Stimulated activated CD4-positive, alpha-beta T cell treated with anti-CD3 and anti-CD28 coated beads, Interleukin-12 subunit alpha, Interleukin-12 subunit beta, amount 100 ng/mL, for 24 hours (primary cell): ENCODE results near the gene EVI5.

Source experiments
- DNase-seq, 2 experiments: peaks; one replicate each; pipeline ENCODE4 v3.0.0-alpha.2; 2020; ENCODE audit warnings: low read depth in 2 of 2

EVI5 gene

GRCh38 chr1:92784639-92785500, at the start of gene EVI5:
TSS of gene EVI5 (minus strand) at chr1:92785108. CDS start at chr1:92736546, 48,562 bp downstream.
- DNase-seq: peak; percentile 45 to 62

GRCh38 chr1:92834617-92835016, 49.7 kb upstream of the EVI5 start:
- no peak for DNase-seq

- no peak for DNase-seq
These were observed 48.9 kb upstream of the EVI5 start for GRCh38 chr1:92833840-92834239.

GRCh38 chr1:92832537-92833114, 47.7 kb upstream of the EVI5 start:
- no peak for DNase-seq

- peak; percentile 95 for DNase-seq
These were observed 47.0 kb upstream of the EVI5 start, which contains the start of gene RPL5 for GRCh38 chr1:92831762-92832536. TSS of gene RPL5 (plus strand) at chr1:92832040. CDS start at chr1:92832115, 75 bp downstream.

DNA sequence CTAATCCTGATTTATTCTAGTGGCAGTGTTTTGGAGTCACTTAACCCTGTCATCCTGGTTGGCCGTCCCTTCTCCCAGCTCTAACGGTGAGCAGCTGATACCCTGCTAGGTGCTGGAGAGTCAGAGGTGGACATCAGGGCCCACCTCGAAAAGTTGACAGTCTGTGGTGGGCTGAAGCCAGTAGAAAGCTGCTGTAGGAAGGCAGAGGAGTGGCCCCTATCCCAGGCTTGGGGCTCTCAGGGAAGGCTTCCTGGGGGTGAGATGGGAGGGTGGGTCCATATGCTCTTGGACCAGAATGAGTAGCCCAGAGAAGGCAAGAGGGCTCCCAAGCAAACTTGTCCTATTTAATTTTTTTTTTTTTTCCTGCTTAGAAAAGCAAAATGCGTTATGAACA, 46.5 kb upstream of the EVI5 start:
- DNase-seq: no peak

GRCh38 chr1:92826792-92827191, 41.9 kb upstream of the EVI5 start:
- DNase-seq: no peak

GRCh38 chr1:92822879-92823278, 38.0 kb upstream of the EVI5 start:
- DNase-seq: no peak

DNA sequence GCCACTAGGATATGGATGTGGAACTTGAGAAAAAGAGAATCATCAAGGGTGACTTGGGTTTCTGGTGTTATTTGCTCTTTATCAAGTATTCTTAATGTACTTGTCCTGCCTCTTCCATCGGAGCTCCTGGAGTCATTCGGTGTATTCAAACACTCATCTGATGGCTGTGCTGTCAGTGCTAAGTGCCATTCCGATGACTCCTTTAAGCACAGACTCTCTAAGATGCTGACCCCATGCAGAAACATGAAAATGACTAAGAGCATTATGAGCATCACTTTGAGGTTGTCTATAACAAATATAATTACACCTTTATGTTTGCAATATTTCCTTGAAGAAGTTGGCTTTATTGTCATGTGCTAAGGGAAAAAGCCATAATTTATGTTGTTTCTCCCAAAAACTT, 35.6 kb upstream of the EVI5 start:
- DNase-seq: no peak

- DNase-seq: no peak
These were observed 35.1 kb upstream of the EVI5 start for GRCh38 chr1:92820024-92820423.

DNA sequence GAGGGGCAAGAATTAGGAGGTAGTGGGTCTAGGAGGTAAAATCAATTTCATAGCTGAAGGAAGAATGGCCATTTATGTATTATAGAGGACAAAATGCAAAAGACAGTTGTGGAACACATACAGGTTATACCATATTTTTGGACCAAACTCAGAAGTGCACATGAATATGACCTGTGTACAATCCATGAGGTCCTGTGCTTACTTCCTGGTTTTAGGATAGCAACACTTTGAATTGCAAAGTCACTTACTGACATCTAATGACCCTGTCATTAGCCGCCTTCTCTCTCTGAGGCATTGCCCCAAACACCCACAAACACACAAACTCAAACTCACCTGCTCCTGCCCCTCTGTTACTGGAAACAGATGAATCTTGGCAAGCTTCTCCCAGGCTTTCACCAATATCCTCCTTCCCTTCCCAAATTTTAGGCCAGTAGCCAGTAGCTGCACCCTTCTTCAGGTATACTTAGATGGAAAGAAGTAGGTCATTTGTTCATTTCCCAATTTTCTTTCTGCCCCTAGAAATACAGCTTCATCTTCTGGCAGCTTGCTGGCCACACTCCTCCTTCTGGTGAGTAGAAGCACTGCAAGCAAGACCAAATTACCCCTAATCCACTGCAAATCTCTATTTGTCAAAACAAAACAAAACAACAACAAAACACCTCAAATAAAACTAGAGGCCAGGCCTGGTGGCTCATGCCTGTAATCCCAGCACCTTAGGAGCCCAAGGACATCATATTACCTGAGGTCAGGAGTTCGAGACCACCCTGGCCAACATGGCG, 33.3 kb upstream of the EVI5 start:
- no peak for DNase-seq

DNA sequence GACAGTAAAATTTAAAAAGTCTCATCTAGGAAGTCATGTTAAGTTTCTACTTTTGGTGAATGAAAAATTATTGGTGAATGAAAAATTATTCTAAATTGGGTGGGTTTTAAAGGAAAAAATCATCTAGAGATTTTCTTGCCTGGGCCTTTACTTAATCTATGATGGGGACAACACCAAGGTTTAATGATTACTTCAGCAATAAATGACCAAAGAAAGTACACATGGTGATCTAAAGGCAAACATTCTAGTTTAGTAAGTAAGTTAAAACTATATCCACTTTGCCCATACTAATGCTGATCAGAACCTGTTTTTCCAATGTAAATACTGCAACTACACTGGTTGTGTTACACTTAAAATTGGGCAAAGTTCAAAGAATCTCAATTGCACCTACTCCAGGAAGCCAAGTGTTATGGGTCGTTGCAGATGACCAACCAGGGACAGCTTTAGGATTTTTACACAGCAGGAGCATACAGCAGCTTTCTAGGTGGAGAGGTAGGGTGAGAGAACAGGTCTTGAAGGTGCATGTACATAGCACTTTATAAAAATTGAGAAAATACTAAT, 32.3 kb upstream of the EVI5 start:
- DNase-seq: no peak

- no peak for DNase-seq
These were observed 31.8 kb upstream of the EVI5 start for GRCh38 chr1:92816732-92817131.

DNA sequence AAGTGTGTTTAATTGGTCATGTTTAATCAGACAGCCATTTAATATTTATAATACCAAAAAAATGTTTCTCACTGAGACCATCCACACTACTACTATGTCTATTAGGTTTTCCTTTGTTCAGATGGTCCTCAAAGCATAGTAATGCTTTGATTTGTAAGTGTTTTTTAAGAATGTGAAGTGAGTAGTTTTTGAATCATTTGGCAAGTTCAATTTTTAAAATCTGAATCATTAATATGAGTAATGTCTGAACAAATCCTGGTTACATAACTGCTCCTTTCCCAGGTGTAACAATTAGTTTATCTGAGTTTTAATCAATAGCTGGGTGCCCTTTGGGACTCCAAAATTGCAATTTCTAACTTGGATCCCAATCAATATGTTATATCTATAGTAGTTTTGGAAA, 23.5 kb upstream of the EVI5 start:
- no peak for DNase-seq

GRCh38 chr1:92805216-92805615, 20.3 kb upstream of the EVI5 start:
- DNase-seq: no peak

- no peak for DNase-seq
These were observed 19.9 kb upstream of the EVI5 start for GRCh38 chr1:92804721-92805201.

GRCh38 chr1:92803140-92803887, 18.4 kb upstream of the EVI5 start:
- DNase-seq: no peak

GRCh38 chr1:92797961-92798360, 13.1 kb upstream of the EVI5 start:
- no peak for DNase-seq

DNA sequence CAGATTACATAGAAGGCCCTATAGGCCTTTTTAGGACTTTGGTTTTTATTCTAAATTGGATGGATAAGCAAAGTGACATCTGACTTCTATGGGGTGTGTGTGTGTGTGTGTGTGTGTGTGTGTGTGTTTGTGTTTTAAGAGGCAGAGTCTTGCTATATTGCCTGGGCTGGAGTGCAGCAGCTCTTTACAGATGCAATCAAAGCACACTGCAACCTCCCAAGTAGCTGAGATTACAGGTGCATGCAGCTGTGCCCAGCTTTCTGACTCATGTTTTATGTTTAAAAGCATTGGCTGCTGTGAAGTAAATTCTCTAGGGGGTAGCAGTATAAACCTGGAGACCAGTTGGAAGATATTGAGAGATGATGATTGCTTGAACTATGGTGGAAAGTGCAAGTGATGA, 12.4 kb upstream of the EVI5 start:
- DNase-seq: no peak

DNA sequence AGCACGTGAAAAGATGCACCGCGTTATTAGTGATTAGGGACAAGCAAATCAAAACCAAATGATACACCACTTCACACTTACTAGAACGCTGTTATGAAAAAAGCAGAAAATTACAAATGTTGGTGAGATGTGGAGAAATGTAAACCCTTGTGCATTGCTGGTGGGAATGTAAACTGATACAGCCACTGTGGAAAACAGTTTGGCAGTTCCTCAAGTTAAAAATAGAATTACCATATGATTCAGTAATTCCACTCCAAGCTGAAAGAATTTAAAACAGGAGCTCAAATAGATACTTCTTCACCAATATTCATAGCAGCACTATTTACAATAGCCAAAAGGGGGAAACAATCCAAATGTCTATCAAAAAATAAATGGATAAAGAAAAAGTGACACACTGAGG, 10.3 kb upstream of the EVI5 start:
- DNase-seq: no peak
